Measurements from ENCODE around the gene SHISA7.

Gene SHISA7

GRCh38 chr19:55386493-55386971 is 56.6 kb downstream of the SHISA7 start:
- DNase-seq: no peak

DNA sequence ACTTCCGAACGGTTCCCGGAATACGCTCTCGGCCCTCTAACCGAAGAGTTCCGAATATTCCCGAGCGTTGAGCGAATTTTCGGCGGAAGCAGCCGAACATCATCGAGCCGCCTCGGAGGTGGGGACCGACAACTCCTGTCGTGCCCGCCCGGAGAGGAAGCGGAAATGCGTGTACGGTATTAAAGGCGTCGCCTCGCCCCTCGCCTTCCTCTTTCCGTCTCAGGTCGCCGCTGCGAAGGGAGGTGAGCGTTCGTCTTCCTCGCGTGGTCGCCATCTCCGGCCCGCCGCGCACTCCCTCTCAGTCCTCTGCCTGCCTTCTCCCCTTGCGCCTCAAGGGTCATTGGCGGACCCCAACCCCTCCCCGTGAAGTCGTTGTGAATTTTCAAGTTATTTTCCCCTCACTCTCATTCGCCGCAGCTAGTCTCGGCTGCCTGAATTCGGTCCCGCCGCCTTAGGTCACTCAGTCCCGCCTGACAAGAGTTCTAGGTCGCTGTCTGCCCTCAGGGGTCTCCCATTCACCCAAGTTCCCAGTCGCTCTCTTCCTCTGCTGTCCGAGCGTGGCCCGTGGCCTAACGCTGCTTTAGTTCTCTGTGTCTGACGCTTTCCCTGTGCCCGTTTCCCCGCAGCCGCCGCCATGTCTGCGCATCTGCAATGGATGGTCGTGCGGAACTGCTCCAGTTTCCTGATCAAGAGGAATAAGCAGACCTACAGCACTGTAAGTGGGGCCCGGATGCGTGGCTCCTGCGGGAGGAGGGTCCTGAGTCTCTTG is 57.2 kb downstream of the SHISA7 start, which contains the start of gene RPL28:
Gene RPL28 (plus strand): TSS at position 209 of the 769 bp plus-strand sequence. CDS start 426 bp downstream, at position 635.
- peak; percentile 97 for DNase-seq

- DNase-seq: peak; percentile 98
Observed at GRCh38 chr19:55384920-55385723, 58.0 kb downstream of the SHISA7 start.

GRCh38 chr19:55384131-55384919 is 58.8 kb downstream of the SHISA7 start, which contains the start of gene TMEM238:
TMEM238 (minus strand) TSS chr19:55384292; CDS start chr19:55384259, 33 bp downstream.
- no peak for DNase-seq

DNA sequence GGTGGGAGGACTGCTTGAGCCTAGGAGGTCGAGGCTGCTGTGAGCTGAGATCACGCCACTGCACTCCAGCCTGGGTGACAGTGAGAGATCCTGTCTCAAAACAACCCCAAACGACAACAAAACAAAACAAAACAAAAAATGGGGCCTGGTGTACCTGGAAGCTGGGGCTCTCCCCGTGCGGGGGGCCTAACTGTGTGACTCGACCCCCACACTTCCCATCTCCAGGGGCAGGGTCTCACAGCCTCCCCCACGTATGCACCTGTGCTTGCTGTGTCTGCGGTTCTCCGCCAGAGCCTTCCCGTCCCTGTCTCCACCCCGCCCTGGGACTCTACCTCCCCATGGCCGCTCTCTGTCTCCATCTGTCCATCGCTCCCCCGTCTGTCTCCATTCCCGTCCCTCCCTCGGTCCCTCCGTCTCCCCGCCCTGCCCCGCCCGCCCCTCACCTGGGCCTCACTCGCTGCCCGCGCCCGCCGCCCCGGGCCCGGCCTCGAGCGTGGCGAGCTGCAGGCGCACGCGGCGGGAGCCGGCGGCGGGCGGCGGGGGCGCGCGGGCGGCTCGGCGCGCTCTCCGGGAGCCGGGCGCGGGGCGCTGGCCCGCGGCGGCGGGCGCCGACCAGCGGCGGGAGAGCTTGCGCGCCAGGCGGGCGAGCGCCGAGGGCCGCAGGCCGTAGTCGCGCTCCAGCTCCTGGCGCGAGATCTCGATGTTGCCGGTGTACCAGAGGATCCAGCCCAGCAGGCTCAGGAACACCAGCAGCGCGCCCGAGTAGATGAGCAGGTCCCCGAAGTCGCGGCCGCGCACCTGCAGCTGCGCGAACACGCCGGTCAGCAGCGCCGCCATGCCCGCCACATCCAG is 59.6 kb downstream of the SHISA7 start:
- no peak for DNase-seq

DNA sequence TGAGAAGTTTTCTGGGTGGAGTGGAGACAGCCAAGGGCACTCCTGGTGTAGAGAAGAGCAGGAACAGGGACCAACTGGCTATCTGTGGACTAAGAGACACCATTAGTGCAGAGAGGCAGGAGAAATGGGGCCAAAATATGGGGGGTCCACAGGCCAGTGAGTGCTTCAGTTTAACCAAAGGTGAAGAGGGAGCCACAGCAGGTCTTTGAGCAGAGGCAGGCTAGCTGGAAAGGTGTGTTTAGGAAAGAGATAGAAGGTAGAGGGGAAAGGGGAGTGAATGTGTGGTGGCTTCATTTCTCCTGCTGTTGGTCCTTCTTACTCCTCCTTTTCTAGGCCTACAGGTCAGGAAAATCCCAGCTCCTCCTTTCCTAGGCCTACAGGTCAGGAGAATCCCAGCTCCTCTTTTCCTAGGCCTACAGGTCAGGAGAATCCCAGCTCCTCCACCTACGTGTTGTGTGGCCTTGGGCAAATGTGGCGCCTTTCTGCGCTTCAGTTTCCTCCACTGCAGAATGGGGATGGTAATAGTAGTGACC is 60.5 kb downstream of the SHISA7 start:
- no peak for DNase-seq

GRCh38 chr19:55382013-55382412 is 61.1 kb downstream of the SHISA7 start:
- DNase-seq: no peak

DNA sequence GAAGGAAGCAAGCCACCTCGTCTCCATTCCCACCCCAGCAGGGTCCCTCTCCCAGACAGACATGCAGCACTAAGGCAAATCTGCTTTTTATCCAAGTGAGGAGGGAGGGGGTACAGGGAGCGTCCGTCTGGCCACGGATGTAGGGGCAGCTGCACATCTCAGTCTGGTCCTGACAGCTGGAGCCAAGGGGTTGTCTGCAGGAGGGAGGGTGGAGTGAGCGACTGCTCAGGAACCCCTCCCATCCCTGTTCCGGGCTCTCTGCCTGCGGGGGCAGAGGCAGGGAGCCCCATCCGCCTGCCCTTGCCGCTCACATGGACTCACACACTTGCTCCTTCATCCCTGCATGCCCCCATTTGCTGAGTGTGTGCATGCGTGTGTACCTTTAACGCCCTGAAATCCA is 63.9 kb downstream of the SHISA7 start:
- no peak for DNase-seq
